ENCODE data around the gene NT5C3A. TPM values are rescaled to one million over a fixed set of nuclear protein-coding genes. Genes with fewer than 3 reads are reported as not detected.

NT5C3A gene
- total and polyA plus RNA-seq, 2 of the 13 experiments (the other 11 are each of a cell fraction or from before 2014, with no cell fraction given) = 16.9 to 34.0 TPM

DNA sequence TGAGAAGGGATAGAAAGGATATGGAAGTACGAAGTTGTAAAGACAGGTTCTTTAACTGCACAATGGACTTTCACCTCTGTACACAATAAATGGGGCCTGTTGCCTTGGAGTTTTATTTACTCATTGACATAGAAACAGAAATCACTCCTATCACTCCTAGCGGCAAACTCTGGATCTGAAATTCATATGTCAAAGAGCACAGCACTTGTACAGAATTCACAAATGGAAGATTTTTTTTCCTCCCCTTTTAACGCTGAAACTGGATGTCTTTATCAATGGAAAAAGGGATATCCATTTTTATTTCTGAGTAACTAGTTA is 18.2 kb downstream of the NT5C3A start (continued):
- TF ChIP-seq ZNF644 (CRISPR knock-in tag; IDR thresholded peaks at IDR 0.05; ENCODE audit: low read depth) (peak; percentile 29; the same call in 1 of the 2 replicates), MXI1 (IDR thresholded peaks at IDR 0.05; ENCODE audit: borderline replicate concordance, low read depth, low read length) (peak; percentile 23; the same call in 1 of the 3 replicates), ELF3 (CRISPR knock-in tag; IDR thresholded peaks at IDR 0.05) (0 out of 2 replicates have a peak, but pooled peaks have one; percentile 25), ZNF101 (CRISPR knock-in tag; IDR thresholded peaks at IDR 0.05; ENCODE audit: borderline replicate concordance, low read depth) (no peak), CBX1 (IDR thresholded peaks at IDR 0.05; ENCODE audit: low read depth) (no peak), NFKBIZ (CRISPR knock-in tag; IDR thresholded peaks at IDR 0.05) (no peak), MAF1 (CRISPR knock-in tag; IDR thresholded peaks at IDR 0.05; ENCODE audit: borderline replicate concordance) (no peak), TP53 (CRISPR knock-in tag; conservative IDR thresholded peaks at IDR 0.05) (no peak), NCOA2 (CRISPR knock-in tag; IDR thresholded peaks at IDR 0.05) (peak; percentile 50; the same call in 1 of the 2 replicates), CEBPB (IDR thresholded peaks at IDR 0.05; ENCODE audit: borderline replicate concordance, low read depth, low read length) (no peak; the same call in 1 of the 2 replicates)
- TF ChIP-seq, protein P1, sequence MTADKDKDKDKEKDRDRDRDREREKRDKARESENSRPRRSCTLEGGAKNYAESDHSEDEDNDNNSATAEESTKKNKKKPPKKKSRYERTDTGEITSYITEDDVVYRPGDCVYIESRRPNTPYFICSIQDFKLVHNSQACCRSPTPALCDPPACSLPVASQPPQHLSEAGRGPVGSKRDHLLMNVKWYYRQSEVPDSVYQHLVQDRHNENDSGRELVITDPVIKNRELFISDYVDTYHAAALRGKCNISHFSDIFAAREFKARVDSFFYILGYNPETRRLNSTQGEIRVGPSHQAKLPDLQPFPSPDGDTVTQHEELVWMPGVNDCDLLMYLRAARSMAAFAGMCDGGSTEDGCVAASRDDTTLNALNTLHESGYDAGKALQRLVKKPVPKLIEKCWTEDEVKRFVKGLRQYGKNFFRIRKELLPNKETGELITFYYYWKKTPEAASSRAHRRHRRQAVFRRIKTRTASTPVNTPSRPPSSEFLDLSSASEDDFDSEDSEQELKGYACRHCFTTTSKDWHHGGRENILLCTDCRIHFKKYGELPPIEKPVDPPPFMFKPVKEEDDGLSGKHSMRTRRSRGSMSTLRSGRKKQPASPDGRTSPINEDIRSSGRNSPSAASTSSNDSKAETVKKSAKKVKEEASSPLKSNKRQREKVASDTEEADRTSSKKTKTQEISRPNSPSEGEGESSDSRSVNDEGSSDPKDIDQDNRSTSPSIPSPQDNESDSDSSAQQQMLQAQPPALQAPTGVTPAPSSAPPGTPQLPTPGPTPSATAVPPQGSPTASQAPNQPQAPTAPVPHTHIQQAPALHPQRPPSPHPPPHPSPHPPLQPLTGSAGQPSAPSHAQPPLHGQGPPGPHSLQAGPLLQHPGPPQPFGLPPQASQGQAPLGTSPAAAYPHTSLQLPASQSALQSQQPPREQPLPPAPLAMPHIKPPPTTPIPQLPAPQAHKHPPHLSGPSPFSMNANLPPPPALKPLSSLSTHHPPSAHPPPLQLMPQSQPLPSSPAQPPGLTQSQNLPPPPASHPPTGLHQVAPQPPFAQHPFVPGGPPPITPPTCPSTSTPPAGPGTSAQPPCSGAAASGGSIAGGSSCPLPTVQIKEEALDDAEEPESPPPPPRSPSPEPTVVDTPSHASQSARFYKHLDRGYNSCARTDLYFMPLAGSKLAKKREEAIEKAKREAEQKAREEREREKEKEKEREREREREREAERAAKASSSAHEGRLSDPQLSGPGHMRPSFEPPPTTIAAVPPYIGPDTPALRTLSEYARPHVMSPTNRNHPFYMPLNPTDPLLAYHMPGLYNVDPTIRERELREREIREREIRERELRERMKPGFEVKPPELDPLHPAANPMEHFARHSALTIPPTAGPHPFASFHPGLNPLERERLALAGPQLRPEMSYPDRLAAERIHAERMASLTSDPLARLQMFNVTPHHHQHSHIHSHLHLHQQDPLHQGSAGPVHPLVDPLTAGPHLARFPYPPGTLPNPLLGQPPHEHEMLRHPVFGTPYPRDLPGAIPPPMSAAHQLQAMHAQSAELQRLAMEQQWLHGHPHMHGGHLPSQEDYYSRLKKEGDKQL (CRISPR knock-in tag; IDR thresholded peaks at IDR 0.05; ENCODE audit: low read depth) = 0 out of 2 replicates have a peak, but pooled peaks have one; percentile 17
- TF ChIP-seq, protein P2, sequence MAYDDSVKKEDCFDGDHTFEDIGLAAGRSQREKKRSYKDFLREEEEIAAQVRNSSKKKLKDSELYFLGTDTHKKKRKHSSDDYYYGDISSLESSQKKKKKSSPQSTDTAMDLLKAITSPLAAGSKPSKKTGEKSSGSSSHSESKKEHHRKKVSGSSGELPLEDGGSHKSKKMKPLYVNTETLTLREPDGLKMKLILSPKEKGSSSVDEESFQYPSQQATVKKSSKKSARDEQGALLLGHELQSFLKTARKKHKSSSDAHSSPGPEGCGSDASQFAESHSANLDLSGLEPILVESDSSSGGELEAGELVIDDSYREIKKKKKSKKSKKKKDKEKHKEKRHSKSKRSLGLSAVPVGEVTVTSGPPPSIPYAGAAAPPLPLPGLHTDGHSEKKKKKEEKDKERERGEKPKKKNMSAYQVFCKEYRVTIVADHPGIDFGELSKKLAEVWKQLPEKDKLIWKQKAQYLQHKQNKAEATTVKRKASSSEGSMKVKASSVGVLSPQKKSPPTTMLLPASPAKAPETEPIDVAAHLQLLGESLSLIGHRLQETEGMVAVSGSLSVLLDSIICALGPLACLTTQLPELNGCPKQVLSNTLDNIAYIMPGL (CRISPR knock-in tag; IDR thresholded peaks at IDR 0.05; ENCODE audit: borderline replicate concordance in 1 of 2, low read depth in 1 of 2) = peak in 1 of 2 experiments; percentile 52; a peak in 1 of 4 replicates
- TF ChIP-seq, protein P3, sequence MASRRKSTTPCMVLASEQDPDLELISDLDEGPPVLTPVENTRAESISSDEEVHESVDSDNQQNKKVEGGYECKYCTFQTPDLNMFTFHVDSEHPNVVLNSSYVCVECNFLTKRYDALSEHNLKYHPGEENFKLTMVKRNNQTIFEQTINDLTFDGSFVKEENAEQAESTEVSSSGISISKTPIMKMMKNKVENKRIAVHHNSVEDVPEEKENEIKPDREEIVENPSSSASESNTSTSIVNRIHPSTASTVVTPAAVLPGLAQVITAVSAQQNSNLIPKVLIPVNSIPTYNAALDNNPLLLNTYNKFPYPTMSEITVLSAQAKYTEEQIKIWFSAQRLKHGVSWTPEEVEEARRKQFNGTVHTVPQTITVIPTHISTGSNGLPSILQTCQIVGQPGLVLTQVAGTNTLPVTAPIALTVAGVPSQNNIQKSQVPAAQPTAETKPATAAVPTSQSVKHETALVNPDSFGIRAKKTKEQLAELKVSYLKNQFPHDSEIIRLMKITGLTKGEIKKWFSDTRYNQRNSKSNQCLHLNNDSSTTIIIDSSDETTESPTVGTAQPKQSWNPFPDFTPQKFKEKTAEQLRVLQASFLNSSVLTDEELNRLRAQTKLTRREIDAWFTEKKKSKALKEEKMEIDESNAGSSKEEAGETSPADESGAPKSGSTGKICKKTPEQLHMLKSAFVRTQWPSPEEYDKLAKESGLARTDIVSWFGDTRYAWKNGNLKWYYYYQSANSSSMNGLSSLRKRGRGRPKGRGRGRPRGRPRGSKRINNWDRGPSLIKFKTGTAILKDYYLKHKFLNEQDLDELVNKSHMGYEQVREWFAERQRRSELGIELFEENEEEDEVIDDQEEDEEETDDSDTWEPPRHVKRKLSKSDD (CRISPR knock-in tag; IDR thresholded peaks at IDR 0.05; ENCODE audit: low read depth) = no peak
- TF ChIP-seq, protein P4, sequence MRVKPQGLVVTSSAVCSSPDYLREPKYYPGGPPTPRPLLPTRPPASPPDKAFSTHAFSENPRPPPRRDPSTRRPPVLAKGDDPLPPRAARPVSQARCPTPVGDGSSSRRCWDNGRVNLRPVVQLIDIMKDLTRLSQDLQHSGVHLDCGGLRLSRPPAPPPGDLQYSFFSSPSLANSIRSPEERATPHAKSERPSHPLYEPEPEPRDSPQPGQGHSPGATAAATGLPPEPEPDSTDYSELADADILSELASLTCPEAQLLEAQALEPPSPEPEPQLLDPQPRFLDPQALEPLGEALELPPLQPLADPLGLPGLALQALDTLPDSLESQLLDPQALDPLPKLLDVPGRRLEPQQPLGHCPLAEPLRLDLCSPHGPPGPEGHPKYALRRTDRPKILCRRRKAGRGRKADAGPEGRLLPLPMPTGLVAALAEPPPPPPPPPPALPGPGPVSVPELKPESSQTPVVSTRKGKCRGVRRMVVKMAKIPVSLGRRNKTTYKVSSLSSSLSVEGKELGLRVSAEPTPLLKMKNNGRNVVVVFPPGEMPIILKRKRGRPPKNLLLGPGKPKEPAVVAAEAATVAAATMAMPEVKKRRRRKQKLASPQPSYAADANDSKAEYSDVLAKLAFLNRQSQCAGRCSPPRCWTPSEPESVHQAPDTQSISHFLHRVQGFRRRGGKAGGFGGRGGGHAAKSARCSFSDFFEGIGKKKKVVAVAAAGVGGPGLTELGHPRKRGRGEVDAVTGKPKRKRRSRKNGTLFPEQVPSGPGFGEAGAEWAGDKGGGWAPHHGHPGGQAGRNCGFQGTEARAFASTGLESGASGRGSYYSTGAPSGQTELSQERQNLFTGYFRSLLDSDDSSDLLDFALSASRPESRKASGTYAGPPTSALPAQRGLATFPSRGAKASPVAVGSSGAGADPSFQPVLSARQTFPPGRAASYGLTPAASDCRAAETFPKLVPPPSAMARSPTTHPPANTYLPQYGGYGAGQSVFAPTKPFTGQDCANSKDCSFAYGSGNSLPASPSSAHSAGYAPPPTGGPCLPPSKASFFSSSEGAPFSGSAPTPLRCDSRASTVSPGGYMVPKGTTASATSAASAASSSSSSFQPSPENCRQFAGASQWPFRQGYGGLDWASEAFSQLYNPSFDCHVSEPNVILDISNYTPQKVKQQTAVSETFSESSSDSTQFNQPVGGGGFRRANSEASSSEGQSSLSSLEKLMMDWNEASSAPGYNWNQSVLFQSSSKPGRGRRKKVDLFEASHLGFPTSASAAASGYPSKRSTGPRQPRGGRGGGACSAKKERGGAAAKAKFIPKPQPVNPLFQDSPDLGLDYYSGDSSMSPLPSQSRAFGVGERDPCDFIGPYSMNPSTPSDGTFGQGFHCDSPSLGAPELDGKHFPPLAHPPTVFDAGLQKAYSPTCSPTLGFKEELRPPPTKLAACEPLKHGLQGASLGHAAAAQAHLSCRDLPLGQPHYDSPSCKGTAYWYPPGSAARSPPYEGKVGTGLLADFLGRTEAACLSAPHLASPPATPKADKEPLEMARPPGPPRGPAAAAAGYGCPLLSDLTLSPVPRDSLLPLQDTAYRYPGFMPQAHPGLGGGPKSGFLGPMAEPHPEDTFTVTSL (CRISPR knock-in tag; IDR thresholded peaks at IDR 0.05; ENCODE audit: borderline replicate concordance) = peak; percentile 65; the same call in 1 of the 2 replicates

Data from HepG2 (cell line).